NT2/D1 (cell line): Measurements from ENCODE around the gene NHLH2.

Experiments used
- SUZ12 ChIP-seq: IDR thresholded peaks from 2 replicates; pipeline ENCODE4 v1.6.1; 2011; ENCODE audit not compliant: insufficient read length, insufficient read depth; ENCODE audit errors: extremely low read depth
- YY1 ChIP-seq: IDR thresholded peaks from 2 replicates; pipeline ENCODE4 v1.6.1; 2011; ENCODE audit not compliant: insufficient read length, insufficient read depth
- ZNF274 ChIP-seq: IDR thresholded peaks from 2 replicates; pipeline ENCODE4 v1.6.1; 2011; ENCODE audit warnings: mild to moderate bottlenecking, low read depth, low read length

GRCh38 chr1:115796036-115796435, 44.9 kb downstream of the NHLH2 start:
- TF ChIP-seq ZNF274 (no peak), YY1 (no peak), SUZ12 (no peak)
